WERI-Rb-1 (cell line): ENCODE results near the gene RSPH1.

Experiments used
- DNase-seq: peaks from one replicate; pipeline ENCODE4 v3.0.0-alpha.2; 2020
- H3K27ac ChIP-seq: fragments of 250-450 bp; sonication (Bioruptor Pico); 2 replicates; pipeline ENCODE4 v1.5.1; 2020; ENCODE audit warnings: mild to moderate bottlenecking, moderate library complexity
- H3K27me3 ChIP-seq: fragments of 250-450 bp; sonication (Bioruptor Pico); 2 replicates; pipeline ENCODE4 v1.5.1; 2021; ENCODE audit warnings: mild to moderate bottlenecking, low read depth, moderate library complexity; ENCODE audit not compliant: insufficient read depth, severe bottlenecking
- H3K36me3 ChIP-seq: fragments of 250-450 bp; sonication (Bioruptor Pico); 2 replicates; pipeline ENCODE4 v1.5.1; 2020; ENCODE audit warnings: mild to moderate bottlenecking, moderate library complexity
- H3K4me3 ChIP-seq: 2 replicates; pipeline ENCODE4 v1.5.1; 2011; ENCODE audit warnings: low read depth, mild to moderate bottlenecking, control low read depth, low read length
- H3K9me3 ChIP-seq: fragments of 250-450 bp; sonication (Bioruptor Pico); 2 replicates; pipeline ENCODE4 v1.5.1; 2021; ENCODE audit warnings: mild to moderate bottlenecking, moderate library complexity; ENCODE audit not compliant: severe bottlenecking
- CTCF ChIP-seq: IDR thresholded peaks from 2 replicates; pipeline ENCODE4 v1.5.1; 2011; ENCODE audit warnings: low read depth, mild to moderate bottlenecking, control low read depth, inconsistent platforms, low read length

RSPH1 gene

GRCh38 chr21:42525029-42525581, 29.1 kb upstream of the RSPH1 start:
- H3K27ac ChIP-seq: no peak overlapping the region
- TF ChIP-seq CTCF: no peak
- no peak overlapping the region for H3K4me3 ChIP-seq
- DNase-seq: no peak
- H3K9me3 ChIP-seq: no peaks in the 10 kb centered on the region
- no peaks in the 10 kb centered on the region for H3K27me3 ChIP-seq
- no peaks in the 10 kb centered on the region for H3K36me3 ChIP-seq

GRCh38 chr21:42524341-42525028, 28.5 kb upstream of the RSPH1 start:
- DNase-seq: no peak
- H3K9me3 ChIP-seq: no peaks in the 10 kb centered on the region
- no peak overlapping the region for H3K27ac ChIP-seq
- TF ChIP-seq CTCF: no peak
- H3K36me3 ChIP-seq: no peaks in the 10 kb centered on the region
- no peaks in the 10 kb centered on the region for H3K27me3 ChIP-seq
- H3K4me3 ChIP-seq: no peak overlapping the region

- Histone ChIP-seq H3K27ac (no peak overlapping the region), H3K9me3 (no peaks in the 10 kb centered on the region), H3K4me3 (no peak overlapping the region), H3K36me3 (no peaks in the 10 kb centered on the region), H3K27me3 (no peaks in the 10 kb centered on the region)
- DNase-seq: no peak
- no peak for TF ChIP-seq CTCF
Observed at GRCh38 chr21:42523941-42524340, 27.9 kb upstream of the RSPH1 start.

- Histone ChIP-seq H3K9me3 (no peaks in the 10 kb centered on the region), H3K27ac (no peak overlapping the region), H3K27me3 (no peaks in the 10 kb centered on the region), H3K4me3 (no peak overlapping the region), H3K36me3 (no peaks in the 10 kb centered on the region)
- no peak for DNase-seq
- TF ChIP-seq CTCF: no peak
Observed at GRCh38 chr21:42523211-42523610, 27.2 kb upstream of the RSPH1 start.

- H3K27ac ChIP-seq: no peak overlapping the region
- no peaks in the 10 kb centered on the region for H3K27me3 ChIP-seq
- DNase-seq: no peak
- H3K36me3 ChIP-seq: no peaks in the 10 kb centered on the region
- no peak for TF ChIP-seq CTCF
- no peak overlapping the region for H3K4me3 ChIP-seq
- H3K9me3 ChIP-seq: no peaks in the 10 kb centered on the region
Observed at GRCh38 chr21:42522771-42523170, 26.7 kb upstream of the RSPH1 start.

- Histone ChIP-seq H3K27me3 (no peaks in the 10 kb centered on the region), H3K27ac (no peak overlapping the region), H3K36me3 (no peaks in the 10 kb centered on the region), H3K9me3 (no peaks in the 10 kb centered on the region), H3K4me3 (no peak overlapping the region)
- no peak for DNase-seq
- no peak for TF ChIP-seq CTCF
Observed at GRCh38 chr21:42522271-42522670, 26.2 kb upstream of the RSPH1 start.
